GM19043 (cell line): Measurements from ENCODE around the gene DDX23.

Source experiments
- ATAC-seq: cut with Tn5 transposase; IDR thresholded peaks from one replicate; pipeline ENCODE4 v1.9.1; 2021; ENCODE audit warnings: low read depth; ENCODE audit not compliant: unreplicated experiment

Gene DDX23

DNA sequence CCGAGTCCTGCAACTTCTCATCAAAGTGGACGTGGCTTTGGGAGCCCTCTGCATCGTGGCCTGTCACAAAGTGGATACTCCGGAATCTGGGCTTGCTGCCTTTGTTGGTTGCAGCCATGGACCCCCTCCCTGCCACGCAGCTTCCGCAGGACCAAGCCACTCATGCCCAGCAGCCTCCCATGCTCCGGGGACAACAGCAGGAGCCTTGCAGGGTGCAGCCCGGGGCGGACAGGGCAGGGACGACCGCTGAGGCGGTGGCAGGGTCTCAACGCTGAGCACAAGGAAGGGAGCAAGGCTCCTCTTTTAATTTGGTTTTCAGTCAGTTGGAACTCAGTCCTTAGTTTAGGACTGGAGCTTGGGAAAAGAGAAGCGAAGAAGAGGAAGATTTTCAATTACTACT lies 51.0 kb downstream of the DDX23 start:
- ATAC-seq, result no peak

DNA sequence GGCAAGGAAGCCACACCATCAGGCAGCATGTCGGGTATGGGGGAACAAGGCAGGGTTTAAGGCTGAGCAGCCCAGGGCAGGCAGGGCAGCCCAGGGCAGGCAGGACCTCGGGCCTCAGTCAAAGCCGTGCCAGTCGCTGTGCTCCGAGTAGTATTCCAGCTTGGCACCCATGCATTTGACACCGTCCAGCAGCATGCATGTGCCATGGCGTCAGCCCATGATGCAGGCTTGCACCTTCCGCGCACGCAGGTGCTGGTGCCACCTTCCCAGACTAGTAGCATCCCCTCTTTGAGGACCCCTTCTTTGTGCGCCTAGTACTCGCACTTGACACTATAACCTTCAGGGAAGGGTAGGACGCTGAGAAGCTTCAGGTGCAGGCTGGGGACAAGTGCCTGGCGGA lies 51.5 kb downstream of the DDX23 start:
- ATAC-seq, result no peak

- no peak for ATAC-seq
Measured at GRCh38 chr12:48796976-48797375, 55.0 kb downstream of the DDX23 start.

- no peak for ATAC-seq
Measured at GRCh38 chr12:48795550-48796455, 56.2 kb downstream of the DDX23 start.

GRCh38 chr12:48794870-48795269 lies 57.1 kb downstream of the DDX23 start:
- ATAC-seq, result no peak

DNA sequence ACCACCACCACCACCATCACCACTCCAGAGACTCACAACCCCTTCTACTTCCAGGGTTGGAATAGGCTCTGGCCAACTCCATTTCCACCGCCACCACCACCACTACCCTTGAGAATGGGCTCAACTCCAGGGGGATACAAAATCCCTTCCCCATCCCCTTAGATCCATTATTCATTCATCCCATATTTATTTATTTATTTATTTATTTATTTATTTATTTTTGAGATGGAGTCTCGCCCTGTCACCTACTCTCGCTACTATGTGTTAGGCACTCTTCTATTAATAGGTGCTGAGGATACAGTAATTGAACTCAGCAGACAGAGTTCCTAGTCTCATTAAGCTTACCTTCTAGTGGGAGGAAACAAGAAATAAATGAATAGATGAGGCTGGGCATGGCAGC lies 58.3 kb downstream of the DDX23 start:
- no peak for ATAC-seq

- no peak for ATAC-seq
Measured at GRCh38 chr12:48789858-48790326, 62.1 kb downstream of the DDX23 start.

DNA sequence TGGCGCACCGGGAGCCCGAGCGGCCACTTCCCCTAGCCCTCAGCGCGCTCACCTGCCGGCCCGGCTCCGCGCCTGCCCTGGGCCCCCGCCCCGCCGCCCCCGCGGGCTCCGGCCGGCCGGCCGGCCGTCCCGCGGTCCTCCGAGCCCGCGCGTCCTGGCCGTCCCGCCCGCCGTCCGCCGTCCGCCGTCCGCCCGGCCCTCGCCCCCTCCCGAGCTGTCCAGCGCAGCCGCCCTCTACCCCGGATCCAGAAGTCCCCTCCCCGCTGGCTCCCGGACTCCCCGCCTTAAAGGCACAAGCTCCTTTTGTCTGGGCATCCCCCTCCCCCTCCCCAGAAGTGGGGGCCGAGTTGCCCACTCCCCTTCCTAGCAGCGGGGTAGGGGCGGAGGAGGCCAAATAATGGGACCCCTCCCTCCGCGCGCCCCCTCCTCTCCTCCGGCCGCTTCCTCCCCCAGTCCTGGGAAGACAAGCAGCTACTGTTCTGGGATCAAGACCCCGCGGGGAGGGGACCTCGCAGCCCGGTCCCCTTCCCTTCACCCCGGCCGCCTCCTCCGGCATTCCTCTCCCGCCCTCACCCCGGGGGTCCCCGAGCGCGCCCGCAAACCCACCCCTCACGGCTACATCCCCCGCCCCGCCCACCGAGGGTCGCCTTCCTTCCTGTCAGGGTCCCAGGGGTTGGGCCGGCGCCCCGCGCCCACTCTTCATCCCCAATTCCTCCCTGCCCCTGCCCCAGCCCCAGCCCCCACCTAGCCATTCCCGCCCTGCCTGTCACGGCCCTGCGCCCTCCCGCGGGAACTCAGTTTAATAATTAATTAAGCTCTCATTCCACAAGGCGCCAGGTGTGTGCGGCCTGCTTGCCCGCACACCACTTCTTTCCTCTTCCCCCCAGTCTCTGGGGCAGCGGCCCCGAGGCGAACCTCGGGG lies 62.8 kb downstream of the DDX23 start, which contains the start of gene ADCY6:
TSS of gene ADCY6 (minus strand) at position 236 of the 922 bp plus-strand sequence. CDS start 5,655 bp downstream, outside the sequence.
- ATAC-seq, result no peak

DNA sequence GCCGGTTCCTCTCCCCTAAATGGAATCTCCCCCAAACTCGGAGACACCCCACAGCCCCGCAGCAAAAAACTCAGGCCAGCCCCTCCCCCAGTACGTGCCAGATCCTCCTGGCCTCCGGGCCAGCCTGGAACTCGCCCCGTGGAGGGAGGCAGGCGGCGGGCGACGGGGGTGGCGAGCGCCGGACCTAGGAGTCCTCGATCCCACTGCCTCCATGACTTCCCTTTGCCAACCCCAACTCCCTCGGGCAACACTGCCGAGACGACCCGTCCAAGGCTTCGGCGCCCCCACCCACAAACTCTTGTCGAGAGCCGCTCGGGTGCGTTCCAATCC lies 63.5 kb downstream of the DDX23 start:
- ATAC-seq, result no peak

GRCh38 chr12:48787791-48788523 lies 64.0 kb downstream of the DDX23 start:
- no peak for ATAC-seq

DNA sequence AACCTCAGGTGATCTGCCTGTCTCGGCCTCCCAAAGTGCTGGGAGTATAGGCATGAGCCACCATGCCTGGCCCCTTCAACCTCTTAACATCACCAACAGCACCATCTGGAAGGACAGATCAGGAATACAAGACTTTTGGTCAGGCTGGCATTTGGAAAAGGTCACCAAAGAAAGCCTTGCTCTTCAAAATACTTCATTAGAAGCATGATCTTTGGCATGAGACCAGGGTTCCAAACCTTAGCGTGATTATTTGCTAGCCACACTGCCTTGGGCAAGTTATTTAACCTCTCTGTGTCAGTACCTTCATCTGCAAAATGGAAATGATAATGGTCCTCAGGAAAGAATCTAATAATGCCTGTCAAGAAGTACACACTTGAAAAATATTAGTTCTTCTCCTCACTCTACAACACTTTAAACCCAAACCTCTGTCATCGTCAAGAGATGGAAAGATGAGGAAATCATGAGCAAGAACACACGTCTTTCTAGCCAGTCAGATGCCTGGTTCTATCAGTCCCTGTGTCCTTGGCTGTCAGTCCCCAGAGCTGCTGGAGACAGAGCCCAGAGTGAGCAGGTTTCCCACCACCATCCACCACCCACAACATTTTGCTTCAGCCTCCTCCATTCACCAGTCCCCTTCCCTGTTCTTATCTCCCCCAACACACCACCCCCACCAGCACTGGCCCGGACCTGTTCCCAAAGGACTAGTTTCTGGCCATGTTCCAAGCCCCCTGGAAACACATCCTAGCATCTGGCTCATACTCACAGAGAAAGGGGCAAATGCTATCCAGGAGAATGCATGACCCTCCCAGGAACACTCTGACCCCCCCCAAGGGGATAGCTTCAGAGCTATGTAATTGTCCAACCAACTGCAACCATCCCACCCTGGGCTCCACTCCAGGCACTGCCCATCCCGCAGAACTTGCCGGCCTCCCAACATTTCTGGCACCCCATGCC lies 65.1 kb downstream of the DDX23 start:
- no peak for ATAC-seq

- no peak for ATAC-seq
Measured at GRCh38 chr12:48783432-48783831, 68.5 kb downstream of the DDX23 start.

- no peak for ATAC-seq
Measured at GRCh38 chr12:48782457-48783395, 69.2 kb downstream of the DDX23 start.

DNA sequence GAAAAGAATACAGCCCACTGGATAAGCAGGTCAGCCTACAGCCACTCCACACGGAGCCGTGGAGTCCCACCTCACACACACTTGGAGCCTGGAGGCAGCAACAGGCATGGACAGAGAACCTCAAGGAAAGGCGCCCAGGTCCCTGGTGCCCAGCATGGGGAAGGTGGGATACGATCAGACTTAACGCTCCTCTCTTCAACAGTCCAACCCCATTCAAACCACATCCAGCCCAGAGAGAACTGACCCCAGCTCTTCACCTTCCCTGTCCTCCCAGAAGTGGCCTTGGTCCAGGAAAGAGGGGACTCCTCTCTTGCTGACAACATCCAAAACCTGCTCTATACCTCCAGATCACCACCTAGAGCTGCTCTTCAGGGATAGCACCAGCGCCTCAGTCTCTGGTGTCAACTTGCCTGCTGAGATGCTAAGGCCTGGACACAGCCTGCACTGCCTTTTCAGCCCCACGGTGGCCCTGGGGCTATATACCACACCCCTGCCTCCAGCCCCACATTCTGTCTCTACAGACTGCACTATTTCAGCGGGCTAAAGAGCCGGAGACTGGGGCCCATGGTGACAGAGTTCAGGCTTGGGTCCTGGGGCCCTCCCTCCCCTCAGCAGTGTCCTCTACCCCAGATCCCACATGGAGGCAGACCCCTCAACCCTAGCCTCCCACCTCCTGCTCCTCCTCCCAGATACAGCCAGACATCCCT lies 70.1 kb downstream of the DDX23 start:
- no peak for ATAC-seq

- no peak for ATAC-seq
Measured at GRCh38 chr12:48780381-48781025, 71.5 kb downstream of the DDX23 start.

DNA sequence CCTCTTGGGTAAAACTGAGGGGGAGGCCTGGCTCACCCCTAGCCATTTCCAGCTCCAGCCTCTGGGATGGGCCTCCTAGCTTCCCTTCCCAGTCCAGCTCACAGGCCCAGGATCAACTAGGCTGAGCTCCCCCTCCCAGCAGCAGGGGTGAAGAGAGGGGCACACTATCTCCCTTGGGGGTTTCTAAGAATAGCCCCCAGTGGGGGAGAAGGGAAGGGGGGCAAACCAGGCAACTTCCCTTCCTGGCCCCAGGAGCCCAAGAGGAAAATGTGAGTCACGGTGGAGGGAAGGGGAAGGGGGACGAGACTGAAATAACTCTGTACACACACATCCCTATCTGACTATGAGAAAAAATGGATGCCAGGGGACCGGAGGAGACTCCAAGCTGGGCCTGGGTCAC lies 72.1 kb downstream of the DDX23 start:
- ATAC-seq, result no peak
